ENCODE data around the gene ANK3.

- TF ChIP-seq EZH2 (IDR thresholded peaks at IDR 0.05; ENCODE audit: low read depth, unreplicated experiment), result no peak
- no peak for TF ChIP-seq CTCF (conservative IDR thresholded peaks at IDR 0.05; ENCODE audit: low read depth in 2 of 2)
- no peak for TF ChIP-seq NANOG (IDR thresholded peaks at IDR 0.05; ENCODE audit: borderline replicate concordance)
- no peak for TF ChIP-seq POLR2AphosphoS5 (IDR thresholded peaks at IDR 0.05; ENCODE audit: low read depth)
- TF ChIP-seq EZH2phosphoT487 (IDR thresholded peaks at IDR 0.05; ENCODE audit: unreplicated experiment), result no peak
- no peak for TF ChIP-seq STAT1 (IDR thresholded peaks at IDR 0.05; ENCODE audit: unreplicated experiment)
- no peak for TF ChIP-seq REST (IDR thresholded peaks at IDR 0.05; ENCODE audit: unreplicated experiment)
- no peak for TF ChIP-seq CREB1 (CRISPR knock-in tag; IDR thresholded peaks at IDR 0.05; ENCODE audit: low read depth)
- no peak for TF ChIP-seq JUNB (IDR thresholded peaks at IDR 0.05; ENCODE audit: unreplicated experiment)
These were observed 80.3 kb downstream of the ANK3 start for GRCh38 chr10:60309371-60309770.

All from GM23338 (cell line).